ENCODE results near the gene HACE1.

The HACE1 gene

DNA sequence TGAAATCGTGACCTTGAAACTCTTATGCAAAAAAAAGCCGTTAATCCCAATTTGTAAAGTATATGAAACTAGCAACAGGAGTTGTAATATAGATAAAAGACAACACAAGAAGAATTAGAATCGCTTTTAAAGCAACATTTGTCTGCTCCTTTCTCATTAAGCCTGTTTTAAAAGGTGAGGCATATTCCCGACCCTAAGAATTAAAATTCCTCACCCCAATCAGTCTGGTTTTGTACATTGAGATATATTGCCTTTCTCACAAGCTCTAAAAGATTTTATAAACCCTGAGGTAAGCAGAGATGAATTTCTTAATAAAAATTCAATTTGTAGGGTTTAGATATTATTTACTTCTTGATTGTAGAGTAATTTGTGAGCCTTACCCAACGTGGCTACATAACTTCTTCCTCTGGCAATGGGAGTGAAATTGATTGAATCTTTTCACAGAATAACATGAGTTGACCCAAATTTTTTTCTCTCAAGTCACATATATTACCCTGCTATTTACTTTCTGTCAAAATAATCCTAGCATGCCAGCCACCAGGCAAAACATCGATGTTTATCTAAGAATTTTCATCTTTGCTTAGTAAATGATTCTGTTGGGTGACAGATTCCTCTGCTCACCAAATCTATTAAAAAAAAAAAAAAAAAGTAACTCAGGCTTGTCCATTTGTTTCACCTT, 173.7 kb downstream of the HACE1 start:
- no peak for DNase-seq

GRCh38 chr6:104684911-104685415, 174.8 kb downstream of the HACE1 start:
- no peak for DNase-seq

GRCh38 chr6:104683809-104684208, 175.9 kb downstream of the HACE1 start:
- DNase-seq = no peak

- DNase-seq = peak; percentile 27
Measured at GRCh38 chr6:104682722-104683643, 176.7 kb downstream of the HACE1 start.

GRCh38 chr6:104680539-104680938, 179.2 kb downstream of the HACE1 start:
- DNase-seq = no peak

DNA sequence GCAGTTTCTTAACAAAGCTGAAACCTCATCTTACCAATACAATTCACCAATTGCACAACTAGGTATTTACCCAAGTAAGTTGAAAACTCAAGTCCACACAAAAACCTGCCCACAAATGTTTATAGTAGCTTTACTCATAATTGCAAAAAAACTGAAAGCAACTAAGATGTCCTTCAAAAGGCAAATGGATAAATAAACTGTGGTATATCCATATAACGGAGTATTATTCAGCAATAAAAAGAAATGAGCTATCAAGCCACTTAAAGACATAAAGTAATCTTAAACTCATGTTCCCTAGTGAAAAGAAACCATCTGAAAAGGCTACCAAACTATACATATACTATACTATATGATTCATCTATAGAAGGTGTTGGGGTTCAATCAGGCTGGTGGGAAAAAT, 179.7 kb downstream of the HACE1 start:
- DNase-seq = no peak
